HK-2 (cell line): ENCODE results near the gene SOX11.

ENCODE experiments used
- DNase-seq: peaks from one replicate; pipeline ENCODE4 v3.0.0-alpha.2; 2018; ENCODE audit not compliant: unreplicated experiment

Gene SOX11

DNA sequence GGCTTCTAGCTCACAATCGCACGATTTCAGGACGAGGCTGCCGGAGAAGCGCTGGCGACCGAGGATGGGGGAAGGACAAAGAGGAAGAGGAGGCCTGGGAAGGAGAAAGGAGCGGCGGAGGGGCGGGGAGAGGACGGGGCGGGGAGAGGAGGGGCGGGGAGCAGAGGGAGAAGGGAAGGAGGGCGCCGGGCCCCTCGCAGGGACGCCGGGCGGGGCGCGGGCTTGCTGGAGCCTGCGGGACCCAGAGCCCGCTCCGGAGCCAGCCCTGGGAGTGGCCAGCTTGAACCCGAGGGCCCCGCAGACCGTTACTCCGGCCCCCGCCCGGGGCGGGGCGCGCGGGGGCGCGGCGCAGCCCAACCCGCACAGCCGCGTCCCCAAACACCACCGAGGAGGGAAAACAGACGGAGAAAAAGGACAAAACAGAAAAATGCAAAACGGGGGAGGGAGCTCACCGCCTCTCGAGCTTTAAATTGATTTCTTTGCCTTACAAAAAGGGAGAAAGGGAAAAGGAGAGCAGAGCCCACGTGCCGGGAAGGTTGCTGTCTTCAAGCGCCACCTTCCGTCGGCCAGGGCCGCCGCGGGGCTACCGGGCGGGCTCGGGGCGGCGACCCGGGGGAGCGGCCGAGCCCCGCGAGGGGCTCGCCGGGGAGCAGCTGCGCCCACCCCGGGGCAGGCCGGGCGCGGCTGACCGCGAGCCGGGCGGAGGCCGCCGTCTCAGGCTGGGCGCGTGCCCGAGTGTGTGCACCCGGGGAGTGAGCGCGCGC, 781 bp upstream of the SOX11 start:
- peak; percentile 49 for DNase-seq

DNA sequence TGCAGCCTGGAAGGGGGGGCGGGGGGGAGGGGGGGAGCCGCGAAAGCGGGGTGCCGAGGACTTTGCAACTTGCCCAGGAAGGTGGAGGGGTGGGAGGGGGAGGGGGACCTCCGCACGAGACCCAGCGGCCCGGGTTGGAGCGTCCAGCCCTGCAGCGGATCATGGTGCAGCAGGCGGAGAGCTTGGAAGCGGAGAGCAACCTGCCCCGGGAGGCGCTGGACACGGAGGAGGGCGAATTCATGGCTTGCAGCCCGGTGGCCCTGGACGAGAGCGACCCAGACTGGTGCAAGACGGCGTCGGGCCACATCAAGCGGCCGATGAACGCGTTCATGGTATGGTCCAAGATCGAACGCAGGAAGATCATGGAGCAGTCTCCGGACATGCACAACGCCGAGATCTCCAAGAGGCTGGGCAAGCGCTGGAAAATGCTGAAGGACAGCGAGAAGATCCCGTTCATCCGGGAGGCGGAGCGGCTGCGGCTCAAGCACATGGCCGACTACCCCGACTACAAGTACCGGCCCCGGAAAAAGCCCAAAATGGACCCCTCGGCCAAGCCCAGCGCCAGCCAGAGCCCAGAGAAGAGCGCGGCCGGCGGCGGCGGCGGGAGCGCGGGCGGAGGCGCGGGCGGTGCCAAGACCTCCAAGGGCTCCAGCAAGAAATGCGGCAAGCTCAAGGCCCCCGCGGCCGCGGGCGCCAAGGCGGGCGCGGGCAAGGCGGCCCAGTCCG, 540 bp downstream of the SOX11 start:
- DNase-seq, result peak; percentile 22

DNA sequence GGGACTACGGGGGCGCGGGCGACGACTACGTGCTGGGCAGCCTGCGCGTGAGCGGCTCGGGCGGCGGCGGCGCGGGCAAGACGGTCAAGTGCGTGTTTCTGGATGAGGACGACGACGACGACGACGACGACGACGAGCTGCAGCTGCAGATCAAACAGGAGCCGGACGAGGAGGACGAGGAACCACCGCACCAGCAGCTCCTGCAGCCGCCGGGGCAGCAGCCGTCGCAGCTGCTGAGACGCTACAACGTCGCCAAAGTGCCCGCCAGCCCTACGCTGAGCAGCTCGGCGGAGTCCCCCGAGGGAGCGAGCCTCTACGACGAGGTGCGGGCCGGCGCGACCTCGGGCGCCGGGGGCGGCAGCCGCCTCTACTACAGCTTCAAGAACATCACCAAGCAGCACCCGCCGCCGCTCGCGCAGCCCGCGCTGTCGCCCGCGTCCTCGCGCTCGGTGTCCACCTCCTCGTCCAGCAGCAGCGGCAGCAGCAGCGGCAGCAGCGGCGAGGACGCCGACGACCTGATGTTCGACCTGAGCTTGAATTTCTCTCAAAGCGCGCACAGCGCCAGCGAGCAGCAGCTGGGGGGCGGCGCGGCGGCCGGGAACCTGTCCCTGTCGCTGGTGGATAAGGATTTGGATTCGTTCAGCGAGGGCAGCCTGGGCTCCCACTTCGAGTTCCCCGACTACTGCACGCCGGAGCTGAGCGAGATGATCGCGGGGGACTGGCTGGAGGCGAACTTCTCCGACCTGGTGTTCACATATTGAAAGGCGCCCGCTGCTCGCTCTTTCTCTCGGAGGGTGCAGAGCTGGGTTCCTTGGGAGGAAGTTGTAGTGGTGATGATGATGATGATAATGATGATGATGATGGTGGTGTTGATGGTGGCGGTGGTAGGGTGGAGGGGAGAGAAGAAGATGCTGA, 1.4 kb downstream of the SOX11 start:
- peak; percentile 21 for DNase-seq

DNA sequence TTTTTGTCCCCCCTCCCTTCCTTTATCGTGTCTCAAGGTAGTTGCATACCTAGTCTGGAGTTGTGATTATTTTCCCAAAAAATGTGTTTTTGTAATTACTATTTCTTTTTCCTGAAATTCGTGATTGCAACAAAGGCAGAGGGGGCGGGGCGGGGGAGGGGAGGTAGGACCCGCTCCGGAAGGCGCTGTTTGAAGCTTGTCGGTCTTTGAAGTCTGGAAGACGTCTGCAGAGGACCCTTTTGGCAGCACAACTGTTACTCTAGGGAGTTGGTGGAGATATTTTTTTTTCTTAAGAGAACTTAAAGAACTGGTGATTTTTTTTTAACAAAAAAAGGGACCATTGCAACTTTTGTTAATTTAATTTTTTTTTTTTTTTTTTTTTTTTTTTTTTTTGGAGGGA, 2.1 kb downstream of the SOX11 start:
- DNase-seq, result no peak

DNA sequence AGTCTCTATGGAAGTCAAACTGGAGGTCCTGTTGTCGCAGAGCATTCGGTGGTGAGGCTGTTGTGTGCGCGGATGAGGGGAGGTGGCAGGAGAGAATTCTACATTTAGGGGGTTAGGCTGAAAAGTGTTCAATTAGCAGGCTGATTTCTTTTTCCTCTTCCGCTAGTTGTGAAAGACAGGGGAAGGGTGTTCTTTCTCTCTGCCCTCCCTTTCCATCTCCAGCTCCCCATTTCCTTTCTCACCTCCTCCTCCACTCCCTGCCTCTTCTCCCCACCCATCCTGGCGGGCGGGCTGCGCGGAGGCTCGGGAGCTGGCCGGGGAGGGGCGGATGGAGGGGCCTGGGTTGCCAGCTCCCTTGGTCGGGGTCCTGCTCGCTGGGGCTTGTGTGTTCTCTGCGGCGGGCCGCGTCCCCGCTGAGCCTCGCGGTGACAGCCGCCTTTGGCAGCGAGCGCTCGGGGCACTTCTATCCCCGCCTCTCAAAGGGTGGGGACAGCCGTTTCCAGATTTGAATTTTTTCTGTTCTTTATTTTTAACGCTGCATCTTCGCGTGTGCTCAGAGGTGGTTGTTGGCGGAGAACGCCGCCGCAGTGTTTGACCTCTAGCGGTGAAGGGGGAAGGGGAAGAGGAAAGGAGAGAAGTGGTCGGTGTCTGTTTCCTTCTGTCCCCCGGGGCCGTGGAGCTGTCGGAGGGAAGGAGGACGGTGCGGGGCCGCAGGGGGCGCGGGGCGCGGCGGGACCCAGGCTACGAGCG, 3.6 kb downstream of the SOX11 start:
- DNase-seq, result peak; percentile 43

DNA sequence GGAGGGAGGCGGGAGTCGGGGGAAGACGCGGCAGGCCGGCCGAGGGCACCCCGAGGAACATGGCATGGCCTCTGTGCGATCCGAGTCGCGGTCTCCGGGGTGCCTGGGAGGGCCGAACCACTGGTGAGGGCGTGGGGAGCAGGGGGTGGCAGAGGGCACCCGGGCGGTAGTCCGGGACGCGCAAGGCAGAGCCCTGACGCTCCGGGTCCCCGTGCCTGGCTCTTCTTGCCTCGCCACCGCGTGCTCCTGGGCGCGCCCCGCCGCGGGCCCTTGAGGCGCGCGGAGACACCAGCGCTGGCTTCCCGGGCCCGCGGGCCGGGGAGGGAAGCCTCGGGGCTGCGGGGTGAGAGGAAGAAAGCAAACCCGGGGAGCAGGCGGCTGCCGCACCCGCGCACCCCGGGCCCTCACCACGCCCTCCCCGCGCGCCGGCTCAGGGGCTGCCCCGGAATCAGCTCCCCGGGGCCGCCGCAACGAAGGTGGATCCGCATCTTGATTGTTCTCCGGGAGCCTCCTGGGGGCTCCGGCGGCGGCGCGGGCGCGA, 4.3 kb downstream of the SOX11 start:
- peak; percentile 47 for DNase-seq

DNA sequence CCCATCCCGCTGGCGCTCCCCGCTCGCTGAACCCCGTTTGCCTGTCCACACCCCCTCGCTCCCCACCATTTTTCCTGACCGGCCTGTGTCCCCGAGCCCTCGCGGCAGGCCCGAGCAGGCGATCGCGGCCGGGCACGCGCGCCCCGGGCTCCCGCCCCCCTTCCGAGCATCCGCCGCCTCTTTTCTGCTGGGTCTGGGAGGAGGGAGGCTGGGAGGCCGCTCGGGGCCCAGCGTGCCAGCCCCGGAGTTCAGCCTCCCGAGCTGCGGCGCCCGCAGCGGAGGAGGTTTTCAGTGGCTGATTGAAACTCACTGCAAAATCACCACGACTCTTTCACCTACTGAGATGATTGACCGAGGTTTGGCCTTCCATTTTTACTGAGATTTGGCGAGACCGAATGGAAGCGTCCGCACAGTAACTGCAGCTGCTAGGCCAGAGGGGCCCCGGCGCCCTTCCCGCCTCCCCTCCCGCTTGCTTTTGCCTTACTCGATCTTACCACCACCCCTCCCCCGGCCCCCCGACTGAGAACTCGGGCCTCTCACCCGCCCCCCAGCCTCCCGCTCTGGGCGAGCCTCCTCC, 4.8 kb downstream of the SOX11 start:
- peak; percentile 61 for DNase-seq

DNA sequence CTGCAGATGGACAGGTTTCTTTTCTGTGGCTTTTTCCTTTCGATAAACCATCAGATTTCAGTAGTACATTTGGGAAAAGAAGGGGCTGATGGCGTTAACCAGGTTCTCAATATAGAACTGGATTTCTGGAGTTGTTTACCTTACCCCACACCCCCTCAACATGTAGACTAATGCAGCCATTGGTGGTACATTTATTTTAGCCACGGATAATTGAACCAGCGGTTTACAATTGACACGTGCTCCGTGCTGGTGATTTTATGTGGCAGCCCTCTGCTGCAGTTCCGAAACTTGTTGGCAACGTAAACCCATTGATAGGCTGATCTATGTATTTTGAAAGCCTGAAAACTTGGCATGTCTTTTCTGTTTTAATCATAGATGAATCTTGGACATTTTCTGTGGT, 5.4 kb downstream of the SOX11 start:
- DNase-seq, result no peak

DNA sequence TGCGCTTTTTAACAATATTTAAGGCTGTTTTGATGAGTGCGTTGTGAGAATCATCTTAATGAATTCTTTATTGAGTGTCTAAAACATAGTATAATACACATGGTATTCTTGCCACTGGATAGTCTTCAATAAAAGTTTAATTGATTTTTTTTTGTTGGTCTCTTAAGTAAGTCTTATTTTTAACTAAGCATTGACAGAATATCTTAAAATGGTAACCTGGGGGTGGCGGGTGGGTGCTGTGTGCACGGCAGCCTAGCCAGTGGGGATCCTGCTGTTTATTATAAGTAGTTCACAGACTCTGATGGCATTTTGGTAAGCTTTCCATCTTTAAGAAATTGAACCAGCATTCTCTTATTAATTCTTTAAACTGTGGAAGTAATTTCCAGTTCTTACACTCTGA, 6.0 kb downstream of the SOX11 start:
- no peak for DNase-seq

DNA sequence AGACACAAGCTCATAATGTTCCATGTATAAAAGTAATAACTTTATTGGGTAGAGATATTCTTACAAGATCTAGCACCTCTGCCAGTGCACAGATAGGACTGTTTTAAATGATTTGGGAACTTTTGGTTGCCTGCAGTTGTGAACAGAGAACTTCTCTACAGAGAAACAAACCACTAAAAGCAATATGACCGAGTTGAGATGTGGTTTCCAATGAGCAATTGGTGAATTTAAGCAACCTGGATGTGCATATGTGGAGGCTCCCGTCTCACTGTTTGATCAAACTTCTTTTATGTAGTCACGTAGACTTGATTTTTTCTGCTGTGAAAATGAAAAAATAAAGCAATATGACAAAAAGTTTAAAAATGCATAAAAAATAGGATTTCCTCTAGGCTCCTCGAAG, 7.8 kb downstream of the SOX11 start:
- no peak for DNase-seq

DNA sequence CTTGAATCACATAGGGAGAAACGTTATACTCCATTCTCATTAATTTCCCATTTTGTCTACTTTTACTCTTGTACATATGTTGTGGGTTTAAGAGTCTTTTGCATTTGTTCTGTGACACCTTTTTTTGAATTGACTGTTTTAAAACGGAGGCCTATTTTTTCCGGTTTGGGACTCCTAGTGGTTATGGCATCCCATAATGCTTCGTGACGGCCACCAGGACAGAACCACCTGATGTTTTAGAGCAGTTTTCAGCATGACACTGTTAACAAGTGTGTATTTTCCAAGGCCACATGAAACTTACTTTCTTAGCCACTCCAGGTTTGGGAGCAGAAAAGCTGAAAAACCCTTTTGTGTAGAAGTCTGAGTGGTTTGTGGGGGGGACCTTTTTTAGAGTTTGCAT, 8.4 kb downstream of the SOX11 start:
- DNase-seq, result no peak

DNA sequence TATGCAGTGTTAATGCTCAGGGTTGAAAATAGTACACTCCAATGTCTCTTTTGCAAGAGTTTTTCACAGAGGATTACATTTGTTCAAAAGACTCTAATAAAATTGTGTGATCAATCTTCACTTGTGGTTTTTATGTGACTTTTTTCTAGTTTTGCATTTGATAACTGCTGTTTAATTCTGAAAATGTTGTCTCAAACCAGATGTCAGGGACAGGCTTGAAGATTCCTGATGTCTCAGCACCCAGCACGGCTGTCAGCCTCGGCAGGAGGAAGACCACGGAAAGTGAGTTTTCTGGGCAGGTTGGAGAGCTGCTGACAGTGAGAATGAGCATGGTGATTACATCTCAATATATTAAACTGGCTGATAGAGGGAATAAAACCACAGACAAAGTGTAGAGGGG, 9.1 kb downstream of the SOX11 start:
- DNase-seq, result no peak

DNA sequence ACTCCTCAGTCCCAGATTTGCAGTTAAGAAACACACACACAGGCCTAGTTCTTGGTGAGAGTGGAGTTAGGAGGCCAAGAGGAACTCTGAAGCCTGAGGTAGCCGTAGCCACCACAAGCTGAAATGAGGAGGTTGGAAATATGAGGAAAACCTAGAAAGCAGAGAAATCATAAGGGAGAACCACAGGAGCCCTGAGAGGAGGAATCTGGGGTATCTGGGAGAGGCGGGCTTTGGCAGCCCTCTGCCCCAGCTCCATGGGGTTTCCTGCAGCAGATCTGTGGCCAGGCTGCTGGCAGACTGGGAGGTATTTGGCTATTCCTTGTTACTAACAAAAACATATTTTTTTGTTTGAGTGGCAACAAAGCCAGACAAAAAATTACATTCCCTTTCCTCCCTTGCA, 11.0 kb downstream of the SOX11 start:
- no peak for DNase-seq

DNA sequence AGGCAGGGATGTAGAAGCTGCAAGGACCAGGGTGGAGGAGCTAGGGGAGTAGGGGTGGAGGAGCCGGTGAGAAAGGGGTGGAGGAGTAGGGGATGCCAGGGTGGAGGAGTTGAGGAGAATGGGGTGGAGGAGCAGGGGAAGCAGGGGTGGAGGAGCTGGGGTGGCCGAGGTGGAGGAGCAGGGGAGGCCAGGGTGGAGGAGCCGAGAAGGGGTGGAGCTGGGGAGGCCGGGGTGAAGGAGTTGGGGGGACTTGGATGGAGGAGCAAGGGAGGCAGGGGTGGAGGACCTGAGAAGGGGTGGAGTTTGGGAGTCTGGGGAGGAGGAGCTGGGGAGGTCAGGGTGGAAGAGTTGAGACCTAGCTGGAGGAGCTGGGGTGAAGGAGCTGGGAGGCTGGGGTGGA, 13.3 kb downstream of the SOX11 start:
- DNase-seq, result no peak

DNA sequence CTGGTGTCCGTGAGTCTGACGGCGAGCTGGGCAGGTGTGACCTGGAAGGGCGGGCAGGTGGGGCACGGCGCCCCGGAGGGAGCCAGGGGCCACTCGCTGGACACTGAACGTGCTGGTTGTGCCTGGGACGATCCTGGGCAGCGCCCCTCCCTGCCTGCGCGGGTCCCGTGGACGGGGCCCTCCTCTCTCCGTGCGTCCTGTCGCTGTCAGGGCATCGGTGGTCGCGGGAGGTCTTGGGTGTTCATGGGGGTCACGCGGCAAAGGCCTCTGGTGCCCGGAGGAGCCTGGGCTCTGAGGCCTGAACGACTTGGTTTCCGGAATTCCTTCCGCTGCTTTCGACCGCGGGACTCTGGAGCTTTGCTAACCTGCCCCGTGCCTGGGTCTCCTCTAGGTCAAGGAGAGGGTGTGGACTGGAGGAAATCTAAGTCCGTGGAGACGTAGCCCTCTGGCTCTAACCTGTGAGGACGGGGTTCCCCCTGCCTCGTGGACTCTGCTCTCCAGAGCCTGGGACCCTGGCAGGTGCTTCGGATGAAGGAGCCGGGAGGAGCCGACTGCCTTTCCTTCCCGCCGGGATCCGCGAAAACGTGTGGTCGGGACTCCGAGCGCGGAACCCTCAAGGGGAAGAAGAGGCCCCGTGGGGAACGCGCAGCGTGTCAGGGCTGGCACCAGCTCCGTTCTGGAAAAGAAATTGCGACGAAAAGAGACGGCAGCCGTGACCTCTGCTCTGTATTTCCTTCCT, 14.7 kb downstream of the SOX11 start:
- no peak for DNase-seq

DNA sequence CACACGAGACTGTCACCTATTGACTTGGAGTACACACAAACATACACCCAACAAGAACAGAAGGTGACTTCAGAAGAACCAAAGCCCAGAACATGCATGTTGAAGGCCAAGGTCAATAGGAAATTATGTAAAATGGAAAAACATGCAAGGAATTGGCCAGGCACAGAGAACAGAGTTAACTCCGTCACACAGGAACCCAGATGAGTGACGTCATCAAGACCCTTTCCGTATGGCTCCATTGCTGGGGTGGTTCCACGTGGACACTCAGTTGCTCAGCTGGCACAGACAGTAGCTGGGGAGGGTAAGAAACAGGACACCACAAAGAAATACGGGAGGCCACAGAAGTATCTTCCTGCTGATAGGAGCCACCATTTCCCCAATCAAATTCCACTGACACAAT, 18.4 kb downstream of the SOX11 start:
- DNase-seq, result no peak

DNA sequence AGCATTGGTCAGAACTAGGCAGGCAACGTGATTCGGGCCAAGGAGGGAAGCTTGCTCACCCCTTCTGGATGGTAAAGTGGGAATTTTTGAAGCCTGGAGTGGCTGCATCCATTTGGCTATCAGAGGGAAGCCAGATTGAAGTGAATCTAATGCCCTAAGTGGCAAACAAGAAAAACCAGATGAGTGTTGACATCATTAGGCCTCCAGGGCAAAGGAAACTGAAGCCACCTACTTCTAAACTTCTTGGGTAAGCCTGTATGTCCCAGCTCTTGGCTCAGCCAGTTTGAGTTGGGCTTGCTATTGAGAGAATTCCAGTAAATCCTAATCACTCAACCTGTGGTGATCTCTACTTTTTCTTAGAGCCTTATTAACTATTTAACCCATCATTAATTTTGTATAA, 20.9 kb downstream of the SOX11 start:
- no peak for DNase-seq

DNA sequence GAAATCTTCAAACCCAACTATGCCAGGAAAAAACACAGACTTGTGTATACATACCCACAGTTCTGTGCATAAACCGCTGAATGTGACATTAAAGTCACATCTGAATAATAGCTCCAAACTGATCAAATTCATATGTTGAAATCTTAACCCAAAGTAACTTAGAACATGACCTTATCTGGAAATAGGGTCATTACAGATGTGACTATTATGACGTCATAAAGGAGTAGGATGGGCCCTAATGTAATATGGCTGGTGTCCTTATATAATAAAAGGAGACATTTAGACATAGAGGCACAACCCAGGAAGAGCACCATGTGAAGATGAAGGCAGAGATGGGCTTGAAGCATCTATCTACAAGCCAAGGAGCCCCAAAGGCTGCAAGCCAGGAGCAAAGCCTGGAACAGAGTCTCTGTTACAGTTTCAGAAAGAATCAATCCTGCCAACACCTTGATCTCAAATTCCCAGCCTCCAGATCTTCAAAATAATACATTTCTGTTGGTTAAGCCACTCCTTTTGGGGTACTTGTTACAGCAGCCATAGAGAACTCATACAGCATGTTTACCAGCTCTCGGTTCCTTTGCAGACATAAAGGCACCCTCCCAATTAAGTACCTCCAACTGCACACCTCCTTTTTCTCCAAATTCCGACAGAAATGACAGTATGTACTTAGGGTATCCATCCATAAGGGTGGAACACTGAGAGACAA, 27.6 kb downstream of the SOX11 start:
- no peak for DNase-seq

DNA sequence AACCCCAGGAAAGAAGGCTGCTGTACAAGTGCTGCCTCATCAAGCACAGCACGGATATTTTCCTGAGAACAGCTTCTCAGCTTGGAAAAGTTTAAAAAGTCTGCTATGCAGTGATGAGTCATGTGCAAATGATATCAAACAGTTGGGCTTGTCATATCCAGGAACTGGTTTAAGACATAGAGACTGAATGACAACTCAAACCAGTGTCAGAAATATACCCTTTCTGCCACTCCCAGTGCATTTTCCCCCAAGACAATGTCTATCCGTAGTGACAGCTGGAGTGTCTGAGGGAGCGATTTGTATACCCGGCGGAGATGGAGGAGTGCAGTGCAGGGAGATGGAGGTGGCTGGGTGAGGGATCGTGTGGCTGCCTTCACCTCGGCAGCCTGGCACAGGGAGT, 28.2 kb downstream of the SOX11 start:
- no peak for DNase-seq

DNA sequence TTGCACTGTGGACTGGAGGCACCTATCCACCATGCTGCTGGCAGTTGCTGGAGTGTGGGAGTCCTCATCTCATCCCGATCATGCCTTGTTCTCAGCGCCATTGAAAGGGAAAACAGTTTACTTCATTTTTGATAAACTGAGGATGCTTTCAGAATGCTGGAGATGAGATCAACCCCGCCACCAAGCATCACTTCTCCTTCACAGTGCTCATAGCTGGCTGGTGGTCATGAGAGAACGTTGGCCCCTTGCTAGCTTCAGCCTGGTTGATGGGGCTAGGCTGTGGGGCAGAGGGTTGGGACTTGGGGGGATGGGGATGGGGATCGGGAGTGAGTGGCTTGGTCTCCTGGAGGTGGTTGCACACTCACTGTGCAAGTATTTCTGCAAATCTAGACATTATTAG, 30.1 kb downstream of the SOX11 start:
- no peak for DNase-seq
